CD4-positive, alpha-beta T cell treated with Interleukin-17A for 4 hours (primary cell): Measurements from ENCODE around the gene GFRA1.
"Not testable (repeated sequence)": the region's sequence is repeated elsewhere in the genome, so short reads cannot be mapped to it uniquely, and the experiment has no call there.

Experiments
- DNase-seq: peaks from one replicate; pipeline ENCODE4 v3.0.0-alpha.2; 2020; ENCODE audit warnings: mixed read lengths

Gene GFRA1

GRCh38 chr10:116055252-116055916, 217.6 kb downstream of the GFRA1 start:
- DNase-seq: no peak

GRCh38 chr10:116053910-116054309, 219.1 kb downstream of the GFRA1 start:
- no peak for DNase-seq

DNA sequence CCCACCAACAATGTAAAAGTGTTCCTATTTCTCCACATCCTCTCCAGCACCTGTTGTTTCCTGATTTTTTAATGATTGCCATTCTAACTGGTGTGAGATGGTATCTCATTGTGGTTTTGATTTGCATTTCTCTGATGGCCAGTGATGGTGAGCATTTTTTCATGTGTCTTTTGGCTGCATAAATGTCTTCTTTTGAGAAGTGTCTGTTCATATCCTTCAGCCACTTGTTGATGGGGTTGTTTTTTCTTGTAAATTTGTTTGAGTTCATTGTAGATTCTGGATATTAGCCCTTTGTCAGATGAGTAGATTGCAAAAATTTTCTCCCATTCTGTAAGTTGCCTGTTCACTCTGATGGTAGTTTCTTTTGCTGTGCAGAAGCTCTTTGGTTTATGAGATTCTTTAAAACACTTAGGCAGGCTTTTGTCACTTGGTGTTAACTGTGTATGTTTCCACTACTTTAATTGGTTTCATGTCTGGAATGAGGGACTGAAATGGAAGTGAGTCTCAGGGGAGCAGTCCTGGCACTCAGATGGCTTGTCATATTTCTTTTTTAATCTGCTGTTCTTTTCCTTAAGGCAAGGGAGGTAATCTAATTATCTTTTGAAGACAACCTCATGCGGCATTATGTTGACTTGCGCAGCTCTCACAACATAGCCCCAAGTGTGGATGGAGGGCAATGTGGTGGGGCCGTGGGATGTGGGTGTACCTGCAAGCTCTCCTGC, 219.8 kb downstream of the GFRA1 start:
- not testable (repeated sequence) for DNase-seq

GRCh38 chr10:116052522-116052921, 220.5 kb downstream of the GFRA1 start:
- not testable (repeated sequence) for DNase-seq

DNA sequence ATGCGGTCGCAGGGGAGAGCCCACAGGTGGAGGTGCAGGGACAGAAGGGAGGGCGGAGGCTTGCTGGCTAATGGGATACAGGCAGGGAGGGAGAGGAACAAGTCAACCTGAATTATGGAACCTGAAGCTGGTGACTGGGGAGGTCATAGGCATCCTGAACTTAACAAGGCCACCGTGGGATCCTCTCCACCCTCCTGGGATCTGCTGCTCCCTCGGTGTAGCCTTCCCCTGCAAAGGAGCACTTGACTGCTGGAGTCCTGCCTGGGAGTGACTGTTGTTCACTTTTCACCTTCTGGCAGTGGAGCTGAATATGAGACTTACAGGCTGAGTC, 223.1 kb downstream of the GFRA1 start:
- DNase-seq: no peak

DNA sequence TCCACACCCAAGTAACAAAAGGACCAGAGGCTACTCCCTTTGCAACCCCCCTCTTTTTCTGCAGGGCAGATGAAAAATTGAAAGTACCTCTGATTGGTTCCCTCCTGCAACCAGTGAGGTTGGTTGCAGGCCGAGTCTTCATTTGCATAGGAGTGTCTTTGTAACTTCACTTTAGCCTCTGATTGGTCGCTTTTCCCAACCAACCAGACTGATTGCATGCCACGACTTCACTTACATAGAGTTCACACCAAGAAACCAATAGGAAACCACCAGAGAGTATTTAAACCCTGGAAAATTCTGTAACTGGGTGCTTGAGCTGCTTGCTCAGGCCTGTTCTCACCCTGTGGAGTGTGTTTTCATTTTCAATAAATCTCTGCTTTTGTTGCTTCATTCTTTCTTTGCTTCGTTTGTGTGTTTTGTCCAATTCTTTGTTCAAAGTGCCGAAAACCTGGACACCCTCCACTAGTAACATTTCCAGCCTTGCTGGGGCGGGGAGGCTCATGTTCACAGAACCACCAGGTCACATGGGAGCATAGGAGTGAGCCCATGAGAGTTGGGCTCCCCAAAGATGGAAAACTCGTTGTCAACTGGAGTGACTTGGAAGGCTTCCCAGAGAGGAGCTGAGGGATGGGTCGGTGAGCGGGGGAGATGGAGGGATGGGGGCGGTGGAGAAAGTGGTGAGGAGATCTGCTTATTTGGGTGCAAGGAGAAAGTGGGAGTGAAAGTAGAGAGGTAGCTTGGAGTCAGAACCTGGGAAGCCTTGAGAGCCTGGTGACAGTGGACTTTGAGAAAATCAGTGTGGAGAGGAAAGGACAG, 223.6 kb downstream of the GFRA1 start:
- no peak for DNase-seq

DNA sequence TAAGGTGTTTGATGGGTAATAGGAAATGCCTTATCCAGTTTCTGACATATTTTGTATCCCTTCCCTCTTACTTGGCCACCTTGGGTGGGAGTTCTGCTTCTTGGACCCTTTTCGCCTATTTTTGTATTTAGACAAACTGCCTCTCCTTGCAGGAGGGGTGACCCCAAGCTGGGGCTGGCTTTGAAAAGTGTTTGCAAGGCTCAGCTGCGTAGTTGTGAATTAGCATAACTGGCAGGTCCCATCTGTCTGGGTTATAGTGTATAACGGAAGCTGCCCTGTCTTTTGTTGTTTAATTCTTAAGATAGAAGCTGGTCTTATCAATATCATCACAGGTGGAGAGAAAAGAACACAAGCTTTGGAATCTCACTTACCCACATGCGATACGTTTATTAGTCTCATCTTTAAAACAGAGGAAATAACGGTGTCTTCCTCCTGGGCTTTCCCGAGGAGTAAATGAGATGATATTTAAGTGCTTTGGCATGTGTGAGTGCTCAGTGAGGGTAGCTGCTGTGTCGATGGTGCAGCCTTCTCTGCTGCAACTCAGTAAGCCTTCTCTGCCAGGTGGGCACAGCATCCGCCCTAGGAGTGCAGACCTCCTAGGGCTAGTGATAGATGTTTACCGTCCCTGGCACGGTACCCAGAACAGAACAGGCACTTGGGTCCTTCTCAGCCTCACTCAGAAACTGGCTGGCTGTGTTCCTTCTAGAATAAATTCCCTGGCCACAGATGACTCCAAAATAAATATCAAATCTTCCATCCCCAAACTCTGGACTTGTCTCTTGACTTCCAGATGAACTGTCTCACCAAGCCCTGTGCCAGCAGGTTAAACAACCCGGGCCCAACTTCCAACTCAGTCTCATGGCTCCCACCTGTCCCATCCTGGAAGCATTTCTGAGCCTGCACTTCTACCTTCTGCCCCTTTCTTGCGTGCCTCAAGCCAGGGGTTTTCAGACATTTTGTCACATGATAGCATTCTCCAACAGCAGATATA, 227.3 kb downstream of the GFRA1 start:
- DNase-seq: no peak

DNA sequence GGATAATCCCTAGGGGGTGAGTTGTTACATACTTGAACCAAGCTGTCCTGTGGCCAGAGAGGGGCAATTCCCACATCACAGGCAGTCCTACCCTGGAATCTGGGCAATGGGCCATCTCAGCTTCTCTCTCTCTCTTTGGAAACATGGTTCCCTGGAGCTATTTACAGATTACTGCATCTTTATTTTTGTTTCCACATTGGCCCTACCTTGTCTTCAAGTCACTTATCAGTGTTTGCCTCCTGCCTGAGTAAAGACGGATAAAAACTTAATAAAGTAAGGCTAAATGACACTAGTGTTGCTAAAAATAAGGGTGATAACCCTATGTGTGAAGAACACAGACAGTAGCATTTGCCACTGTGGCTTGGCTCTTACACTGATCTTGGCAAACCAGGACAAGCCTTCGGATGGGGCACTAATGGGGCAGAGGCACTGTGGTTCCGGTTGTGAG, 228.2 kb downstream of the GFRA1 start:
- no peak for DNase-seq

DNA sequence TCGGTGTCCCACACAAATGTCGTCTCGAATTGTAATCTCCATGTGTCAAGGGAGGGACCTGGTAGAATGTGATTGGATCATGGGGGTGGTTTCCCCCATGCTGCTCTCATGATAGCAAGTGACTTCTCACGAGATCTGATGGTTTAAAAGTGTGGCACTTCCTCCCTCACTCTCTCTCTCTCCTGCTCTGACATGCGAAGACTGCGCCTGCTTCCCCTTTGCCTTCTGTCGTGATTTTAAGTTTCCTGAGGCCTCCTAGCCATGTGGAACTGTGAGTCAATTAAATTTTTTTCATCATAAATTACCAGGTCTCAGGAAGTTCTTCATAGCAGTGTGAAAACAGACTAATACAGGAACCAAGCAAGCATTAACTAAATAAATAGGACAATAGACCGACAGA, 229.1 kb downstream of the GFRA1 start:
- DNase-seq: no peak

- no peak for DNase-seq
Measured at GRCh38 chr10:116043304-116043703, 229.7 kb downstream of the GFRA1 start.

DNA sequence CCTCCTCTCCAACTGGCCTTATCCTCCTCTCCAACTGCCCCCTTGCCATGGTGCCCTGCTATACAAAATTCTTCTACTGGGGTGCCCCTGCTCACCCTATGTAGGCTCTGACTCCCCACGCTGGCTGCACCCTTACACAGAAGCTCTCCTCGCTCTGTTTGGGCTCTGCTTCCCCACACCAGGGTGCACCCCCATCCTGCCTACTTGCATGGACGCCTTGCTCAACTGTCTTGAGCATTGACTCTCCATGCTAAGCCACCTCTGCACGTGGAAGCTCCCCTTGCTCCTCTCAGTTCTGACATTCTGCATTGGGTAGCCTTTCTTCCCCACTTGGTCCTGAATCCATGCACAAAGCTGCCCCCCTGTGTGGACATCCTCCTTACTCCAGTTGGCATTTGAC, 231.1 kb downstream of the GFRA1 start:
- no peak for DNase-seq

- no peak for DNase-seq
Measured at GRCh38 chr10:116039612-116040011, 233.4 kb downstream of the GFRA1 start.

GRCh38 chr10:116038259-116038658, 234.7 kb downstream of the GFRA1 start:
- no peak for DNase-seq

DNA sequence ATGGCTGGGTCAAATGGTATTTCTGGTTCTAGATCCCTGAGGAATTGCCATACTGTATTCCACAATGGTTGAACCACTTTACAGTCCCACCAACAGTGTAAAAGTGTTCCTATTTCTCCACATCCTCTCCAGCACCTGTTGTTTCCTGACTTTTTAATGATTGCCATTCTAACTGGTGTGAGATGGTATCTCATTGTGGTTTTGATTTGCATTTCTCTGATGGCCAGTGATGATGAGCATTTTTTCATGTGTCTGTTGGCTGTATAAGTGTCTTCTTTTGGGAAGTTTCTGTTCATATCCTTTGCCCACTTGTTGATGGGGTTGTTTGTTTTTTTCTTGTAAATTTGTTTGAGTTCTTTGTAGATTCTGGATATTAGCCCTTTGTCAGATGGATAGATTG, 237.6 kb downstream of the GFRA1 start:
- not testable (repeated sequence) for DNase-seq

DNA sequence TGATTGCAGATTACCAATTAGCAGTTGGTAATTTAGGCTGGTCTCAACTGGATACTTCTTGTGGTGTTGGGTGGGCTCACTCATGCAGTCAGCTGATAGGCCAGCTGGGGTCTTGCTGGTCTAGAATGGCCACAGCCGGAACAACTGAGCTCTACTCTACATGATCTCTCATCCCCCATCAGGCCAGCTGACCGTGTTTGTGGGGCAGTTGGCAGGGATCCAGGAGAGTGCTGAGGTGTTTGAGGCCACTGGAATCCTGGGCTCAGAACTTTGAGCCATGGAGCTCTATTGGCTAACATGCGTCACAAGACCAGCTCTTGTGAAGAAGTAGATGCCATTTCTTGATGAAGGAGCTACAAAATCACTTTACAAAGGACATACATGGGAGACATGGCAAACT, 242.4 kb downstream of the GFRA1 start:
- no peak for DNase-seq

DNA sequence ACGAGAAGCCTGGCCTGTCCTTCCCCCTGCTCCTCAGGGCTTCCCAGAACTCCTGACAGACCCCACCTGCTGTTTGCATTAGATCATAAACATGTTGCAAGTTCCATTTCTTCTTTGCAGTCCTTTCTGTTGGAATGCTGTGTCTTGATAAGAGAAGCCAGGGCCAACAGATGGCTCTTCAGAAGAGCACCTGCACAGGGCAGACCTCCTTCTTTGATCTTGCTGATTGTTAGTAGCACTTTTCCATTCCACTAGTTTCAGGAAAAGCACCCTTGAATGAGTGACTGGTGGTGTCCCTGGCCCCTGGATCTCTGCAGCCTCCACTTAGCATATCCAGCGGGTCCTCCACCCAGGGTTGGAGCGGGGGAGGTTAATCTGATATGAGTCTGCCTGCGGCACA, 243.2 kb downstream of the GFRA1 start:
- no peak for DNase-seq

GRCh38 chr10:116027355-116027754, 245.7 kb downstream of the GFRA1 start:
- no peak for DNase-seq

DNA sequence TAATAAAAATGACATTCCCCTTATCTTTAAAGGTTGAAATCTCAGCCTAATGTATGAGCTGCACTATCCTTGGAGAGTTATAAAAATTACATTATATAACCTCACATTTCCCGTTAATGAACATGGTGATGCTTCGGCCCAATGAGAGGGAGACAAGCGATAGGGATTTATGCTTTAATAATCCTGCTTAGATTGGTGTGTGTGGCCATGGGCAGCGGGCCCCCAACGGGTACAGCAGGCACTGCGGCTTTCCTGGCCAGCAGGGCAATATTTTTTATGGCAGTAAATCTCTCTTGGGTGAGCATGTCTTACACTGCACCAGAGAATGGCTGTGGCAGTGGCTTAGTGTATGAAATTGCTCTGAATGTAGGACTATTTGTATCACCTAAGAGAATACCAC, 246.3 kb downstream of the GFRA1 start:
- DNase-seq: no peak

DNA sequence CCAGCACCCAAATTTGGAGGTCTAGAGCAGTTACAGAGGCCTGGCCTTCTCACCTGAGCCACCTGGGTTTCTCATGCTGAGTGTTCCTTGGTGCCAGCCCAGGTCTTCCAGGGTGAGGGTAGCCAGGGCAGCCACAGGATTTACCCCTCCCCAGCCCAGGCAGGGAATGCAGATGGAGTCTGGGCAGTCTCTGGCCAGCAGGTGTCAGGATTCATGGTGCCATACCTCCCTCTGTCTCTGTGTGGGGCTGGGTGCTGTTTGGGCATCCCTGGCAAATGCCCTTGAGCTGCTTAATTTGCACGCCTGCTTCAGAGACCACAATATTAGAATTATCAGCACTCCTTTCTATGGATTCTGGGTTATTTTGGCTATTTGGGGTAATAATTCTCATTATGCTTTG, 246.7 kb downstream of the GFRA1 start:
- DNase-seq: no peak

GRCh38 chr10:116024271-116024878, 248.6 kb downstream of the GFRA1 start:
- no peak for DNase-seq

GRCh38 chr10:116017405-116017804, 255.6 kb downstream of the GFRA1 start:
- no peak for DNase-seq
